Forelimb muscle (tissue), 1 donor: Measurements from ENCODE around the gene SCN10A. TPM values are rescaled to one million over a fixed set of nuclear protein-coding genes. Genes with fewer than 3 reads are reported as not detected.

Source experiments
- DNase-seq: peaks from one replicate; pipeline ENCODE4 v3.0.0-alpha.2; 2013; ENCODE audit warnings: low read depth
- polyA plus RNA-seq: library from polyadenylated mRNA; unstranded; fragments of 120-200 nt; gene quantifications from one replicate; pipeline ENCODE4 v1.2.1, GENCODE V29; 2013; ENCODE audit not compliant: insufficient read length

The SCN10A gene
- polyA plus RNA-seq, 1 donor: not detected

DNA sequence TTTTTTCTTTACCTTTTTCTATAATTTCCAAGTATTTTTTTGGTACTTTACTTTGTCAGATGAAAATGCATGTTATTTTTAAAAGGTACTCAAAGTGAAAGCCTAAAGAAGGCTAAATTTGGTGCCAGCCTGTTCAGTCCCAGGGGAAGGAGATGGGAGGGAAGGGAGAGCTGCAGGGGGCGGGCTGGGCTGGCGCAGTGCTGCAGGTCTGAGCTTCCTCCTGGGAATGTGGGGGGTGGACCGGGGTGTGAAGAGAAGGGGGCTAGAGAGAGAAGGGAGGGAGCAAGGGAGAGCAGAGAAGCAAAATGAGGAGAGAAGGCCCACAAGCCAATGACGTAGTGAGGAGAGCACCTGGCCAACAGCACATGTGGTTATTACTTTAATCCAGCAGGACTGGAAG, 95.6 kb downstream of the SCN10A start:
- DNase-seq: no peak

DNA sequence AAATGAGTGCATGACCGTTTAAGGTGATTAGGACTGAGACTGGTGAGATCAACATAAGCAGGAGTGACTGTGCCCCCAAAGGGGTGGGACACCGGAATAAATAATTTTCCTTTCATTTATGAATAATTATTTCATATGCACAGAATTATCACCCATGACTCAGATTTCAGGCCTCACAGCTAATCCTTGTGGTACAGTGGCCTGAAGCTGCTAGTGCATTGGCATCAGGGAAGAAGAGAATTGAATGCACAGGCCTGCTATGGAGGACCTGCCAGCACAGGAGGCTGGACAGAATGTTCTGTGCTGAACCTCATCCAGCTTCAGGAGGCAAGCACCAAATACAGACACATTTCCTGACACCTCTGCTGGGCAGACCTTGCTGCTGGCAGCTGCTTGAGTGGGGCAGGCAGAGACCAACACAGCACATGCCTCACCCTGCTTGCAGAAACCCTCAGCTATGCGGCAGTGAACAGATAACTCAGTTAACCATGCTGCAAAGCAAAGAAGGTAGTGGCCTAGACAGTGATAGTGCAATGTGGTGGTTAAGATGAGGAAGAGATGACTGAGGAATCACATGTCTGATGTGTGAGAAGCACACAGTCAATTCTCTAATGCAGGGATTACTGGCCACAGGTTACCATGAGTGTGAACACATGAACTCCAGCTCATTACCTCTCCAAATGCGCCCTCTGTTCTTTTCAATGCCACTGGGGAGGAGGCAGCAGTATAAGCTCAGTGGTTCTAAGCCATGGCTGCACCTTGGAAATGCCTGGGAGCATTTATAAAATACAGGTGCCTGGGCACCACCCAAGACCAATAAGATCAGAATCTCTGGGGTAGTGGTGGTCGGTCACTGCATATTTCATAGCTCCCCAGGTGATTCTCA, 98.4 kb downstream of the SCN10A start:
- DNase-seq: no peak

DNA sequence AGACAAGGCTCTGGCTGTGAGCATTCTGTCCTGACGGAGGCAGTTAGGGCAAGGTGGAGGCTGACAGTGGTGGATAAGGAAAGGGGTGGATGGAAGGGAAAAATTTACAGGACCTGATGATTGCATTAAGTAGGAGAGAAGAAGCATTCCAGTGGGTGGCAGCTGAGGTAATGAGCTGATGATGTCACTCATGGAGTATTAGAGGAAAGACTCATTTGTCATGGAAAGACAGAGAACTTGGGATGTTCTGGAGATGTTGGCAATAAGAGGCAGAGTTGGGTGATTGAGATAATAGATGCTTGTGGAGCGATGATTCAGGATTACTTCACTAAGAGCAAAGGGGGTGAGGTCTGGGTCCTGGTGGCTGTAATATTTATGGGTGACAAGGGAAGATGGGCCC, 102.9 kb downstream of the SCN10A start:
- no peak for DNase-seq

DNA sequence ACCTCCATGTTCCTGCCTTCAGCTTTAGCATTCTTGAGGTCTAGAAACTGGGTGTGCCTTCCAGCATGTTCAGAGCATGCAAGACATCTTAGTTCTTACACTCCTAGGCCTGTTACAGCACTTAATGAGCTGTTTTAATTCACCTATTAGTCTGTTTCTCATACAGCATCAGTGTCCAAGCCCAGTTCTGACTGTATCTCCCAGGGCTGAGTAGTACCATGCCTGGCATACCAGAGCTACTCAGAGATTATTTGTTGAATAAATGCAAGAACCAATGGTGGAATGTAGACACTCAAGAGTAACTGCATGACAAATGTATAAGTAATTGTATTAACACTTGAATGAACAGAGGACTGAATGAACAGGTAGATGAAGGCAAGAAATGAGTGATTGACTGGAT, 104.7 kb downstream of the SCN10A start:
- DNase-seq: no peak

DNA sequence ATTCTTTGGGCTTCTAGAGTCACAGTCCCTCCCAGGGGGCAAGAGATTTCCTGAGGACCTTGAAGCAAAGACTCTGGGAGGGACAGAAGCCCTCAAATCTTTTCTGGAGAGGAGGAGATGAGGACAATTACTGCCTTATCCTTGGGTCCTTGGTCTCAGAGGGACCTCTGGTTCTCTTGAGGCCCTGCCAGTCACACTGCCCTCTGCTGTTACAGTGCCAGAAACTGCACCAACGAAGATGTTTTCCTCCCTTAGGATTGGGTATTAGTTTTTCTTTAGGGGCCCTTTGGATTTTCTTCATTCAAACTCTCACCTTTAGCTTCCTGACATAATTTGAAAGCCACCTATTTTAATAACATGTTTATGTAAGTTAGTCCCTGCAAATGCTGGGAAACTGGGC, 108.3 kb downstream of the SCN10A start:
- no peak for DNase-seq

GRCh38 chr3:38706961-38707360, 109.1 kb downstream of the SCN10A start:
- no peak for DNase-seq

DNA sequence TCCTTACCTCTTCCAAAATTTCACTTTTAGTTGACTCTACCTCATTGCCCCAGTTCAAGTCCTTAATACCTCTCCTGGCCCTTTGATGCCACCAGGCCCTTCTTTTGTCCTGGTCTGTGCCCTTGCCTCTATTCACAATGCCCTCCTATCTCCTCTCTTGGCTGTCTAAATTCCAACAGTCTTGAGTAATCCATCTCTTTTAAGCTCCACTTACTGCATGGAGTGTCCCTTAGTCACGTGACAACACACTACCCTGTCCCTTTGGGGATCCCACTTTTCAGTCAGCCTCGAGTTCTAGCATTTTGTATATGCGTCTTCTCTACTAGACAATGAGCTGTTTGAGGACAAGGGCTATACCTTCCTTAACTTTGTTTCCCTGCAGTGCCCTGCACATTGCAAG, 113.8 kb downstream of the SCN10A start:
- DNase-seq: no peak

DNA sequence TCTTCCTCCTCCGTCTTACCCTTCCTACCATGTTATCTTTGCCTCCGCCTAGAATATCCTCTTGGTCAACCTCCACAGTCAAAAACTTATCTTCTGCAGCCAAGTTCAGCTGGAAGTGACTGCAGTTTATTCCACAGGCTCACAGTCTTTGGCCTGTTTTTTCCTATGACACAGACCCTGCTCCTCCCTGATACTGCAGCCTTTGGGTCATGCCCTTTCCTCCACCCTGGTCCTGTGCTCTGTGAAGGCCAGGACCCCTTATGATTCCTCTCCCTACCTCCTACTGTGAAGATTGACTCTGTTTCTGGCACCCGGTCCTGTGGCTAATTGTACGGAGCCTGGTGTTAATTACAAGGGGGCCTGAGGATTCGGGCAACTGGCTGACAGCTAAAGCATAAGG, 117.3 kb downstream of the SCN10A start:
- no peak for DNase-seq

GRCh38 chr3:38698061-38698460, 118.0 kb downstream of the SCN10A start:
- no peak for DNase-seq

- DNase-seq: no peak
These were observed 120.0 kb downstream of the SCN10A start for GRCh38 chr3:38696034-38696433.

- no peak for DNase-seq
These were observed 125.8 kb downstream of the SCN10A start for GRCh38 chr3:38690185-38690584.

- DNase-seq: no peak
These were observed 126.2 kb downstream of the SCN10A start for GRCh38 chr3:38689774-38690173.

DNA sequence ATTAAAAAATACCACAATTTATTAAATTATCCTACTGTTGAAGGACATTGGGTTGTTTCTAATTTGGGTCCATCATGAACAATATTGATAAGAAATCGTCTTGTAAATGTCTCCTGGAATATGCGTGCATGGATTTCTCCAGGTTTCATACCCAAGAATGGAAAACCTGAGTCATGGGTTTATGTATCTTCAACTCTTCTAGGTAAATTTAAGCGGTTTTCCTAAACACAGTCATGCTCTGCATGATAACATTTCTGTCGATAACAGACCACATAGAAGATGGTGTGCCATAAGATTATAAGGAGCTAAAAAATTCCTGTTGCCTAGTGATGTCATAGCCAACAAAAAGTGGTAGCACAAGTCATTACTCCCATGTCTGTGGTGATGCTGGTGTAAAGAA, 126.7 kb downstream of the SCN10A start:
- no peak for DNase-seq

DNA sequence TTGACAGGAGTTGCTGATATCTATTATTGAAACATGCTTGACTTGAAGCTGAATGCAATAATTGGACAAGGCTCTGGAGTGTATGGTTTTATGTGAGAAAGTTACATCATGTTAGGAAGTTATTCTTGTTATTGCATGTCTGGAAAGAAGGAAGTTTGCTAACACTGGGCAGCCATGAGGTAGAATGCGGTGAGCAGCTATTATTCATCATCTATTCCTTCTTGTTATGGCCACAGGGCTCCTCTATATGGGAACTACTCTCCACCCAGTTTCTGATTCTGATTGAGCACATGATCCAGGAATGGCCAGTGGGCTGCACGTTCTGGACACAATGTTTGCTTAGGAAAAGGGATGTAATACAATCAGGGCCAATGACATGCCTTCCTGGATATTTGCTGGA, 128.7 kb downstream of the SCN10A start:
- DNase-seq: no peak

- DNase-seq: no peak
These were observed 131.5 kb downstream of the SCN10A start for GRCh38 chr3:38684546-38684945.

DNA sequence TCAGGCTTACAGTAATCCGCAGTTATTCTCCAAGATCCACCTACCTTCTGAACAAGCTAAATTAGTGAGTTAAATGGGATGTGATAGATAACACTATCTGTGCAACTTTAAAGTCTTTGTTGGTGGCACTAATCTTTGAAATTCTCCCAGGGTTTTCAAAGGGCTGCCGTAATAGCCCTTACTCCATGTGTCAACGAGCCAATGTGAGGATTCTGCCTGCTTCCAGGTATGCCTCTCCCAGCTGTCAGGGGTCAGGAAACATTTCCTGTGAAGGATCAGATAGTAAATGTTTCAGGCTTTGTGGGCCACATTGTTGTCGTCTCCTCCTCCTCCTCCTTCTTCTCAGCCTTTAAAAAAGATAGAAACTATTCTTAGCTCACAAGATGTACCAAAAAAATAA, 146.3 kb downstream of the SCN10A start:
- no peak for DNase-seq

- no peak for DNase-seq
These were observed 153.5 kb downstream of the SCN10A start for GRCh38 chr3:38662544-38662943.

- DNase-seq: no peak
These were observed 157.2 kb downstream of the SCN10A start for GRCh38 chr3:38658841-38659240.

DNA sequence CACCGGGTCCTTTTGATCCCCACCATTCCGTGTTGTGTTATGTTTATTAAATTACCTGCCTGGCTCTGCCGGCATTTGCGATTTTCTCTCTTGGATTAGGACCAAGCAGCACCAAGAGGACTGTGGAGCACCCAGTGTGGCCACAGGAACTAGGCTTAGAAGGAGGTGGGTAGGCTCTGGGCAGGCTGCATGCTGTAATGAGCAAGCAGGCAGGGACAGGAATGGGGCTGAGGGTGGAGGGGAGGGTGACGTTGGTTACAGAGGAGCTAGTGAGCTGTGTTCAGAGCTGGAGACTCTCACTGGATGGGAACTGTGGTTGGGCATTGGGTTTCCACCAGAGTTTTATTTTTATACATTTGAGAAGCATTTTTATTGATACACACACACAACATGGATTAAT, 158.6 kb downstream of the SCN10A start:
- no peak for DNase-seq

GRCh38 chr3:38655708-38656300, 160.2 kb downstream of the SCN10A start:
- peak; percentile 14 for DNase-seq

DNA sequence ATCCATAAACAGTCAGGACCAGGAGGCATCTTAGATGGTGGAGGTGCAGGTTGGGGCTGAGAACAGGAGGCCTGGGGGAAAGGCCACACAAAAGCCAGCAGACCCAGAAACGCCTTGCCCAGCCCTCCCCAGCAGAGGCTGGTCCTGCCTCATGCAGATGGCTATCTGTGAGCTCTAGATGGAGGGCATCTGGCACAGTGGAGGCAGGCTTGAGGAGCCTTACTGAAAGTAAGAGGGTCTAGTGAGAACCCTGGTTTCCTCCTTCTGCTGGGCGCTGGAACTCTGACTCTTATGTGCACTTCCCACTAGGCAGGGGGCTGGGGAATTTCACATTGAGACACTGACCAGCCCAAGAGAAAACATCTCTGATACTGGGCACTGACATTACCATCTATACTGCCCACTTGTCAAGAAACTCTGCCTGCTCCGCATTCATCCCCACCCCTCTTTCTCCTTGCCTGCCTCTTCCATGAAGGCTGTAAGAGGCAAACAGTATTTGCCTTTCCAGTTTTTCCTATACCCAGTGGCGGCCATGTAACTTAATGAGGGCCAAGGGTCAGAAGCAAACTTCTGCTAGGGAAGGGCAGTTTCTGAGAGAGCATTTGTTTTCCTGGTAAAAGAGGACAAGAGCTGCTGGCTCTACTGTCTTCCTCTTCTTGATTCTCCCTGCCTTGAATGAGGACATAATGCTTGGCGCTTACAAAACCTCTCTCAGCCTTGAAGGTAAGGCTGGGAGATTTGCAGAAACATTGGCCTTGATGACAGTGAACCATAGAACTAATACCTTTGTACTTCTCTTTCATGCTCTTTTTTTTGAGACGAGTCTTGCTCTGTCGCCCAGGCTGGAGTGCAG, 162.1 kb downstream of the SCN10A start:
- no peak for DNase-seq

DNA sequence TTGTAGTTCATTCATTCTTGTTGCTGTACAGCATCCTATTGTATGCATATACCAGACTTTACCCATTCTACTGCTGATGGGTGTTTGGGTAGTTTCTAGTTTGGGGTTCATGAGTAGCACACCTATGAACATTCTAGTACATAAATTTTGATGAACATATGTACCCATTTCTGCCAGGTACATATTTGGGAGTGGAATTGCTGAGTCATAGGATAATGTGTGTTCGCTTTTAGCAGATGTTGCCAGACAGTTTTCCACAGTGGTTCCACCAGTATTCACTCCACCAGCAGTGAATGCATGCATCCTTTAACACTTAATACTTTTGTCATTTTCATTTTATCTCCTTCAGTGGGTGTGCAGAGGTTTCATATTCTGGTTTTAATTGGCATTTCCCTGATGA, 163.1 kb downstream of the SCN10A start:
- no peak for DNase-seq
